ENCODE results near the gene POLE2. TPM values are rescaled to one million over a fixed set of nuclear protein-coding genes. Genes with fewer than 3 reads are reported as not detected.

Gene POLE2
- total and polyA plus RNA-seq, 2 of the 13 experiments (the other 11 are each of a cell fraction or from before 2014, with no cell fraction given): 16.6 to 37.0 TPM

GRCh38 chr14:49621114-49621881 lies 66.7 kb downstream of the POLE2 start (continued):
- TF ChIP-seq, protein P1, sequence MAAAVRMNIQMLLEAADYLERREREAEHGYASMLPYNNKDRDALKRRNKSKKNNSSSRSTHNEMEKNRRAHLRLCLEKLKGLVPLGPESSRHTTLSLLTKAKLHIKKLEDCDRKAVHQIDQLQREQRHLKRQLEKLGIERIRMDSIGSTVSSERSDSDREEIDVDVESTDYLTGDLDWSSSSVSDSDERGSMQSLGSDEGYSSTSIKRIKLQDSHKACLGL (CRISPR knock-in tag; IDR thresholded peaks at IDR 0.05): no peak
- TF ChIP-seq, protein P2, sequence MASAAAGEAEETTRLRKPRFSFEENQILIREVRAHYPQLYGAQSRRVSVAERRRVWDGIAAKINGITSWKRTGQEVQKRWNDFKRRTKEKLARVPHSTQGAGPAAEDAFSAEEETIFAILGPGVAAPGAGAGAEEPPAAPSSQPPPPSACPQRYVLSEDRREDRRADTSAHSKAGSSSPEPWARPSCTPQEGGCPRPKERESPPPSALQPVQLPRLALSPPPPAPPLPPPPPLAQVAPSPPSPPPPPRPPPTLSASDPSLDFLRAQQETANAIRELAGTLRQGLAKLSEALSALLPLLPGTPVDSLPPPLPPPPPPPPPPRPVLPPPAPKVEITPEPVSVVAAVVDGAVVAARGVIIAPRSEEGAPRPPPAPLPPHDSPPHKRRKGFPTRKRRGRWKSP (CRISPR knock-in tag; IDR thresholded peaks at IDR 0.05): peak; percentile 24; the same call in 1 of the 2 replicates
- TF ChIP-seq GATAD2A (CRISPR knock-in tag; IDR thresholded peaks at IDR 0.05) (no peak), ZFP36L1 (CRISPR knock-in tag; IDR thresholded peaks at IDR 0.05) (peak; percentile 77; the same call in 1 of the 2 replicates), GZF1 (CRISPR knock-in tag; IDR thresholded peaks at IDR 0.05) (no peak; the same call in 1 of the 2 replicates), ZNF839 (CRISPR knock-in tag; IDR thresholded peaks at IDR 0.05; ENCODE audit: borderline replicate concordance) (no peak), SIN3B (IDR thresholded peaks at IDR 0.05; ENCODE audit: low read length) (no peak), ZNF780A (CRISPR knock-in tag; IDR thresholded peaks at IDR 0.05) (0 out of 2 replicates have a peak, but pooled peaks have one; percentile 50)
